SU-DHL-6 (cell line): ENCODE data around the gene LAMA1.

Source experiments
- H2AFZ ChIP-seq: fragments of 200-600 bp; sonication (generic); 2 replicates; pipeline ENCODE4 v1.6.1; 2014; ENCODE audit warnings: low read depth, mild to moderate bottlenecking, moderate library complexity, mixed read lengths, antibody characterized with exemption, low read length; ENCODE audit not compliant: severe bottlenecking
- H3F3A ChIP-seq: fragments of 200-600 bp; shearing (Covaris generic); 2 replicates; pipeline ENCODE4 v1.6.0; 2016; ENCODE audit warnings: antibody characterized with exemption, mild to moderate bottlenecking; ENCODE audit not compliant: insufficient read depth
- H3K27ac ChIP-seq: fragments of 200-600 bp; sonication (generic); 2 replicates; pipeline ENCODE4 v1.5.1; 2016; ENCODE audit warnings: low read depth, mild to moderate bottlenecking, low read length, moderate library complexity, mixed read lengths
- H3K27me3 ChIP-seq: fragments of 200-600 bp; sonication (generic), shearing (Covaris generic); 2 replicates; pipeline ENCODE4 v1.6.0; 2014; ENCODE audit warnings: mild to moderate bottlenecking, low read length
- H3K36me3 ChIP-seq: fragments of 200-600 bp; sonication (generic); 2 replicates; pipeline ENCODE4 v1.6.1; 2014; ENCODE audit warnings: mild to moderate bottlenecking, low read length, mixed read lengths
- H3K4me2 ChIP-seq: fragments of 300-600, 200-600 bp; shearing (Covaris generic), sonication (generic); 2 replicates; pipeline ENCODE4 v1.6.0; 2014; ENCODE audit warnings: low read length, low read depth, mild to moderate bottlenecking; ENCODE audit not compliant: poor library complexity, severe bottlenecking
- H3K4me3 ChIP-seq: fragments of 200-600 bp; sonication (generic); 2 replicates; pipeline ENCODE4 v1.5.1; 2014; ENCODE audit warnings: antibody characterized with exemption, low read length, mild to moderate bottlenecking, mixed read lengths; ENCODE audit not compliant: insufficient read depth, poor library complexity, severe bottlenecking
- H3K79me2 ChIP-seq: fragments of 200-600 bp; sonication (generic); 2 replicates; pipeline ENCODE4 v1.6.1; 2014; ENCODE audit warnings: mild to moderate bottlenecking, low read length, moderate library complexity; ENCODE audit not compliant: insufficient read depth
- H3K9ac ChIP-seq: fragments of 200-600 bp; sonication (generic); 2 replicates; pipeline ENCODE4 v1.7.0; 2014; ENCODE audit warnings: mild to moderate bottlenecking, low read length
- H3K9me2 ChIP-seq: fragments of 200-600 bp; sonication (generic); replicated peaks from 2 replicates; pipeline ENCODE4 v1.6.1; 2014; ENCODE audit warnings: low read length; ENCODE audit not compliant: insufficient read depth
- H3K9me3 ChIP-seq: fragments of 200-600 bp; sonication (generic); 2 replicates; pipeline ENCODE4 v1.6.1; 2014; ENCODE audit warnings: low read length, mixed read lengths; ENCODE audit not compliant: insufficient read depth
- H4K20me1 ChIP-seq: fragments of 200-600 bp; sonication (generic); 2 replicates; pipeline ENCODE4 v1.6.1; 2014; ENCODE audit warnings: low read depth, mild to moderate bottlenecking, antibody characterized with exemption, low read length, moderate library complexity, mixed read lengths
- CTCF ChIP-seq: fragments of 200-600 bp; sonication (generic); IDR thresholded peaks from one replicate; pipeline ENCODE4 v1.5.1; 2017; ENCODE audit warnings: antibody characterized with exemption, mild to moderate bottlenecking, low read length, moderate library complexity; ENCODE audit not compliant: insufficient read depth, poor library complexity, severe bottlenecking
- EZH2phosphoT487 ChIP-seq: fragments of 200-600 bp; sonication (generic), shearing (Covaris generic); conservative IDR thresholded peaks from 2 replicates; pipeline ENCODE4 v1.6.1; 2018; ENCODE audit warnings: mild to moderate bottlenecking, antibody characterized with exemption, low read length, moderate library complexity, mixed read lengths

LAMA1 gene

GRCh38 chr18:6956495-6956894 lies 161.1 kb downstream of the LAMA1 start:
- Histone ChIP-seq H3K9ac (no peak overlapping the region), H3K4me3 (no peak overlapping the region), H3K79me2 (no peaks in the 10 kb centered on the region), H3K27me3 (no peaks in the 10 kb centered on the region), H4K20me1 (no peaks in the 10 kb centered on the region), H3K27ac (no peak overlapping the region), H3K36me3 (no peaks in the 10 kb centered on the region), H3K4me2 (no peak overlapping the region), H3K9me2 (no peaks in the 10 kb centered on the region), H3F3A (no peaks in the 10 kb centered on the region), H3K9me3 (no peaks in the 10 kb centered on the region), H2AFZ (no peak overlapping the region)
- TF ChIP-seq CTCF (no peak), EZH2phosphoT487 (no peak)

- H3K9me3 ChIP-seq, result no peaks in the 10 kb centered on the region
- H3K79me2 ChIP-seq, result no peaks in the 10 kb centered on the region
- H3K27me3 ChIP-seq, result no peaks in the 10 kb centered on the region
- H3F3A ChIP-seq, result no peaks in the 10 kb centered on the region
- H4K20me1 ChIP-seq, result no peaks in the 10 kb centered on the region
- H3K9me2 ChIP-seq, result no peaks in the 10 kb centered on the region
- H3K36me3 ChIP-seq, result no peaks in the 10 kb centered on the region
- H3K27ac ChIP-seq, result no peak overlapping the region
- no peak overlapping the region for H3K4me3 ChIP-seq
- H3K9ac ChIP-seq, result no peak overlapping the region
- H3K4me2 ChIP-seq, result no peak overlapping the region
- no peak overlapping the region for H2AFZ ChIP-seq
- TF ChIP-seq CTCF (no peak), EZH2phosphoT487 (no peak)
Observed at GRCh38 chr18:6955304-6955703, 162.3 kb downstream of the LAMA1 start.

GRCh38 chr18:6954501-6954900 lies 163.1 kb downstream of the LAMA1 start:
- TF ChIP-seq CTCF (no peak), EZH2phosphoT487 (no peak)
- H3F3A ChIP-seq, result no peaks in the 10 kb centered on the region
- no peaks in the 10 kb centered on the region for H3K79me2 ChIP-seq
- no peak overlapping the region for H3K4me3 ChIP-seq
- no peak overlapping the region for H3K27ac ChIP-seq
- H3K9me2 ChIP-seq, result no peaks in the 10 kb centered on the region
- H3K27me3 ChIP-seq, result no peaks in the 10 kb centered on the region
- no peaks in the 10 kb centered on the region for H4K20me1 ChIP-seq
- no peaks in the 10 kb centered on the region for H3K9me3 ChIP-seq
- no peaks in the 10 kb centered on the region for H3K36me3 ChIP-seq
- H3K9ac ChIP-seq, result no peak overlapping the region
- no peak overlapping the region for H2AFZ ChIP-seq
- H3K4me2 ChIP-seq, result no peak overlapping the region
